ENCODE results near the gene ABHD15.
A peak's percentile ranks its signal among the peaks of the same experiment; 100 is the strongest.

Gene ABHD15

DNA sequence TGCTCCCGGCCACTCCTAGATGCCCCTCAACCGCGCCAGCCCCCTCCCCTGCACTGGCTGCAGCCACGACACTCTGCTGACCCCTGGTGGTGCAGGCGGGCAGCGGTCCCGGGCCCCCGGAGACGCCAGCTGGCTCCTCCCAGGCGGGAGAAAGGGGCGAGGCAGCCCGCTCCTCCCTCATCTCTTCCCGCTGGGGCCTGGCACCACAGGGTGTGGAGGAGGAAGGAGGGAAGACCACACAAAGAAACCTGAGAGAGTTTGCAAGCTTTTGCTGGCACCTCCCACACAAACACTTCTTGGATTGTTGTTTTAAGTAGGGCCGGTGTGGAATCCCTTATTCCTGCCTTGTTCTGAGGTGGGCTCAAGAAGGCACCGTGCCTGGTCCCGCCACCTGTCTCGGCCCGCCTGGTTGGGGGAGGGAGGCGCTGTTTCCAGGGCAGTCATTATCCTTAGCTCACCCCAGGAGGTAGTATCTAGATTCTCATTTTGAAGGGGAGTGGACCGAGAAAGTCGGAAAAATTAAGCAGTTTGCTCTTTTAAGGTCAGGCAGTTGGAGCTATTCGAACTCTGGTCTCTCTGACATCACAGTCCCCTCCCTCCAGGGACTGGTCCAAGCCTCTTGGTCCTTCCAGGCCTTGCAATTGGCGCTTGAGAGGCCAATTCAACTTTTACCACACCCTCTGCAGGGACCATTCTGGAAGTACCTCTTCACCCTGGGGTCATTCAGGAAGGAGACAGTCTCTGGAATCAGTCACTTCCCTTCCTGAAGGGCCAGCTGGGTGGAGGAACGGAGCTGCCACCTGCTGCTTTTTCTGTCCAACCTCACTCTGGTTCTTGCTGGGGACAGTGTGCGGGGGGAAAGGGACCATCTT lies 25.1 kb upstream of the ABHD15 start:
- Histone ChIP-seq H3K4ac (ENCODE audit: low read depth, low read length) (no peak overlapping the region), H3K18ac (ENCODE audit: low read length) (no peak overlapping the region), H4K5ac (ENCODE audit: low read length) (no peak overlapping the region), H3K4me1 (ENCODE audit: control insufficient read depth, low read depth, low read length) (peaks cover 1% of the 10 kb centered on the region), H2BK120ac (ENCODE audit: low read depth, low read length) (no peak overlapping the region), H2BK15ac (replicated peaks; ENCODE audit: low read depth) (no peak overlapping the region), H3K56ac (ENCODE audit: low read length) (peak overlapping the region; percentile 92), H3K27ac (ENCODE audit: low read depth, low read length) (no peak overlapping the region), H3K79me2 (ENCODE audit: control insufficient read depth, insufficient read depth, low read length) (peaks cover 13% of the 10 kb centered on the region), H3K4me3 (ENCODE audit: low read length) (peak overlapping the region; percentile 80), H3K79me1 (ENCODE audit: low read length) (peaks cover 5% of the 10 kb centered on the region), H2BK5ac (ENCODE audit: low read length) (no peak overlapping the region), H4K8ac (ENCODE audit: low read depth, low read length) (no peak overlapping the region), H2AK5ac (ENCODE audit: low read length) (no peak overlapping the region), H3K23ac (ENCODE audit: low read length) (no peak overlapping the region), H3K9ac (ENCODE audit: low read length) (peak overlapping the region; percentile 70), H3K27me3 (ENCODE audit: insufficient read depth, low read length, poor library complexity) (no peaks in the 10 kb centered on the region), H3K4me2 (ENCODE audit: low read length) (peak overlapping the region; percentile 91), H3K36me3 (ENCODE audit: control insufficient read depth, insufficient read depth, low read length) (no peaks in the 10 kb centered on the region)
- DNase-seq: peak; percentile 95
- no CpG with 5 or more reads among the region's 25 CpGs for WGBS (ENCODE audit: extremely low coverage, insufficient coverage, low lambda C conversion rate)

- WGBS (ENCODE audit: extremely low coverage, insufficient coverage, low lambda C conversion rate): no CpG with 5 or more reads among the region's 31 CpGs
- H3K56ac ChIP-seq (ENCODE audit: low read length): peak overlapping the region; percentile 92
- no peak overlapping the region for H2AK5ac ChIP-seq (ENCODE audit: low read length)
- no peaks in the 10 kb centered on the region for H3K36me3 ChIP-seq (ENCODE audit: control insufficient read depth, insufficient read depth, low read length)
- H3K27me3 ChIP-seq (ENCODE audit: insufficient read depth, low read length, poor library complexity): no peaks in the 10 kb centered on the region
- H3K4me1 ChIP-seq (ENCODE audit: control insufficient read depth, low read depth, low read length): peaks cover 1% of the 10 kb centered on the region
- peak overlapping the region; percentile 80 for H3K4me3 ChIP-seq (ENCODE audit: low read length)
- H3K27ac ChIP-seq (ENCODE audit: low read depth, low read length): no peak overlapping the region
- peak overlapping the region; percentile 70 for H3K9ac ChIP-seq (ENCODE audit: low read length)
- H3K79me2 ChIP-seq (ENCODE audit: control insufficient read depth, insufficient read depth, low read length): peaks cover 17% of the 10 kb centered on the region
- no peak overlapping the region for H2BK5ac ChIP-seq (ENCODE audit: low read length)
- peak; percentile 92 for DNase-seq
- H2BK15ac ChIP-seq (replicated peaks; ENCODE audit: low read depth): no peak overlapping the region
- H4K5ac ChIP-seq (ENCODE audit: low read length): no peak overlapping the region
- H3K4me2 ChIP-seq (ENCODE audit: low read length): peak overlapping the region; percentile 91
- peaks cover 7% of the 10 kb centered on the region for H3K79me1 ChIP-seq (ENCODE audit: low read length)
- no peak overlapping the region for H3K18ac ChIP-seq (ENCODE audit: low read length)
- H3K23ac ChIP-seq (ENCODE audit: low read length): no peak overlapping the region
- H3K4ac ChIP-seq (ENCODE audit: low read depth, low read length): no peak overlapping the region
- H2BK120ac ChIP-seq (ENCODE audit: low read depth, low read length): no peak overlapping the region
- H4K8ac ChIP-seq (ENCODE audit: low read depth, low read length): no peak overlapping the region
Measured at GRCh38 chr17:29591146-29591736, 24.4 kb upstream of the ABHD15 start.

- no CpG with 5 or more reads among the region's 30 CpGs for WGBS (ENCODE audit: extremely low coverage, insufficient coverage, low lambda C conversion rate)
- no peak overlapping the region for H3K23ac ChIP-seq (ENCODE audit: low read length)
- H3K27ac ChIP-seq (ENCODE audit: low read depth, low read length): no peak overlapping the region
- peaks cover 19% of the 10 kb centered on the region for H3K79me2 ChIP-seq (ENCODE audit: control insufficient read depth, insufficient read depth, low read length)
- no peak overlapping the region for H2BK5ac ChIP-seq (ENCODE audit: low read length)
- H3K18ac ChIP-seq (ENCODE audit: low read length): no peak overlapping the region
- no peak overlapping the region for H2BK120ac ChIP-seq (ENCODE audit: low read depth, low read length)
- H3K4me1 ChIP-seq (ENCODE audit: control insufficient read depth, low read depth, low read length): peaks cover 1% of the 10 kb centered on the region
- H3K9ac ChIP-seq (ENCODE audit: low read length): peak overlapping the region; percentile 70
- H4K8ac ChIP-seq (ENCODE audit: low read depth, low read length): no peak overlapping the region
- H3K4me2 ChIP-seq (ENCODE audit: low read length): peak overlapping the region; percentile 91
- no peaks in the 10 kb centered on the region for H3K27me3 ChIP-seq (ENCODE audit: insufficient read depth, low read length, poor library complexity)
- no peak overlapping the region for H3K4ac ChIP-seq (ENCODE audit: low read depth, low read length)
- H4K5ac ChIP-seq (ENCODE audit: low read length): no peak overlapping the region
- peak; percentile 65 for DNase-seq
- peaks cover 9% of the 10 kb centered on the region for H3K79me1 ChIP-seq (ENCODE audit: low read length)
- peak overlapping the region; percentile 92 for H3K56ac ChIP-seq (ENCODE audit: low read length)
- H3K36me3 ChIP-seq (ENCODE audit: control insufficient read depth, insufficient read depth, low read length): no peaks in the 10 kb centered on the region
- H3K4me3 ChIP-seq (ENCODE audit: low read length): peak overlapping the region; percentile 80
- no peak overlapping the region for H2BK15ac ChIP-seq (replicated peaks; ENCODE audit: low read depth)
- H2AK5ac ChIP-seq (ENCODE audit: low read length): no peak overlapping the region
Measured at GRCh38 chr17:29590411-29591145, 23.7 kb upstream of the ABHD15 start.

- WGBS (ENCODE audit: extremely low coverage, insufficient coverage, low lambda C conversion rate): no CpG with 5 or more reads among the region's 70 CpGs
- H3K79me1 ChIP-seq (ENCODE audit: low read length): peaks cover 14% of the 10 kb centered on the region
- peaks cover 7% of the 10 kb centered on the region for H3K4me1 ChIP-seq (ENCODE audit: control insufficient read depth, low read depth, low read length)
- peak within 1 kb of the TSS; percentile 80 for H3K9ac ChIP-seq (ENCODE audit: low read length)
- H3K4me2 ChIP-seq (ENCODE audit: low read length): peak within 1 kb of the TSS; percentile 91
- no peak within 1 kb of the TSS for H2BK5ac ChIP-seq (ENCODE audit: low read length)
- no peak within 1 kb of the TSS for H3K27ac ChIP-seq (ENCODE audit: low read depth, low read length)
- H4K5ac ChIP-seq (ENCODE audit: low read length): no peak within 1 kb of the TSS
- H3K27me3 ChIP-seq (ENCODE audit: insufficient read depth, low read length, poor library complexity): no peaks in the 10 kb centered on the region
- peak within 1 kb of the TSS; percentile 97 for H3K56ac ChIP-seq (ENCODE audit: low read length)
- no peak within 1 kb of the TSS for H2BK15ac ChIP-seq (replicated peaks; ENCODE audit: low read depth)
- H3K36me3 ChIP-seq (ENCODE audit: control insufficient read depth, insufficient read depth, low read length): no peaks in the 10 kb centered on the region
- no peak within 1 kb of the TSS for H2AK5ac ChIP-seq (ENCODE audit: low read length)
- H3K23ac ChIP-seq (ENCODE audit: low read length): peak within 1 kb of the TSS; percentile 20
- peak within 1 kb of the TSS; percentile 70 for H3K4me3 ChIP-seq (ENCODE audit: low read length)
- H3K18ac ChIP-seq (ENCODE audit: low read length): peak within 1 kb of the TSS; percentile 82
- peak within 1 kb of the TSS; percentile 58 for H3K4ac ChIP-seq (ENCODE audit: low read depth, low read length)
- no peak within 1 kb of the TSS for H2BK120ac ChIP-seq (ENCODE audit: low read depth, low read length)
- peak; percentile 91 for DNase-seq
- H4K8ac ChIP-seq (ENCODE audit: low read depth, low read length): no peak within 1 kb of the TSS
- peaks cover 19% of the 10 kb centered on the region for H3K79me2 ChIP-seq (ENCODE audit: control insufficient read depth, insufficient read depth, low read length)
Measured at GRCh38 chr17:29589524-29590410, 22.9 kb upstream of the ABHD15 start, which contains the start of gene GIT1. Gene GIT1 (minus strand): TSS chr17:29589648. CDS start chr17:29589378, 270 bp downstream.
